Vagina (tissue), 2 donors: ENCODE measurements around the gene TTC22. TPM values are rescaled to one million over a fixed set of nuclear protein-coding genes. Genes with fewer than 3 reads are reported as not detected.
"Not testable (repeated sequence)": the region's sequence is repeated elsewhere in the genome, so short reads cannot be mapped to it uniquely, and the experiment has no call there.

ENCODE experiments used
- DNase-seq, 2 donors: peaks; one replicate each; pipeline ENCODE4 v3.0.0-alpha.2; 2017; ENCODE audit errors: extremely low spot score in 2 of 2
- H3K27ac ChIP-seq: fragments of 200-600 bp; sonication (generic); one replicate; pipeline ENCODE4 v1.5.1; 2019
- H3K27me3 ChIP-seq: fragments of 200-600 bp; sonication (generic); one replicate; pipeline ENCODE4 v1.5.1; 2019
- H3K36me3 ChIP-seq, 2 donors: fragments of 200-600 bp; sonication (generic); one replicate each; pipeline ENCODE4 v1.5.1; 2017 to 2019
- H3K4me1 ChIP-seq: fragments of 200-600 bp; sonication (generic); one replicate; pipeline ENCODE4 v1.5.1; 2019
- H3K4me3 ChIP-seq, 2 donors: fragments of 200-600 bp; sonication (generic); 1 replicate in 1 of 2; 2 replicates in 1 of 2; pipeline ENCODE4 v1.5.1; 2016 to 2019
- H3K9me3 ChIP-seq: fragments of 200-600 bp; sonication (generic); one replicate; pipeline ENCODE4 v1.5.1; 2019
- CTCF ChIP-seq, 3 experiments: fragments of 450-650 bp in 2 of 3; fragments of 200-600 bp in 1 of 3; sonication (generic) in 1 of 3; IDR thresholded peaks; one replicate each; pipeline ENCODE4 v1.5.1; 2017 to 2019; ENCODE audit warnings: antibody characterized with exemption in 3 of 3, mild to moderate bottlenecking in 2 of 3, moderate library complexity in 2 of 3
- POLR2A ChIP-seq, 2 donors: fragments of 450-650 bp; IDR thresholded peaks; one replicate each; pipeline ENCODE4 v1.6.1; 2017; ENCODE audit warnings: antibody characterized with exemption in 2 of 2, mild to moderate bottlenecking in 2 of 2, moderate library complexity in 2 of 2
- POLR2AphosphoS5 ChIP-seq, 2 donors: sonication (generic); formaldehyde crosslinking; IDR thresholded peaks; one replicate each; pipeline ENCODE4 v1.9.0; 2017; ENCODE audit warnings: antibody characterized with exemption in 2 of 2, mild to moderate bottlenecking in 2 of 2, low read depth in 1 of 2; ENCODE audit not compliant: insufficient read depth in 1 of 2
- intact Hi-C: fragments of 100-400 bp; cut with DNase I; formaldehyde crosslinking; loops from one replicate; pipeline ENCODE4 v1.15.1; 2023
- total RNA-seq: library from RNA; depleted of rRNA; stranded (reverse); fragments of >200 nt; gene quantifications from one replicate; pipeline ENCODE4 v1.2.3, GENCODE V29; 2016

The TTC22 gene
- total RNA-seq, 1 donor from 2014 or later, result 43.5 TPM

- H3K36me3 ChIP-seq, result no peaks in the 10 kb centered on the region
- H3K9me3 ChIP-seq, result no peaks in the 10 kb centered on the region
- TF ChIP-seq POLR2AphosphoS5 (IDR thresholded peaks at IDR 0.05; ENCODE audit: insufficient read depth in 1 of 2, low read depth in 1 of 2) (no peak), CTCF (IDR thresholded peaks at IDR 0.05) (no peak), POLR2A (IDR thresholded peaks at IDR 0.05) (no peak)
- no peak overlapping the region for H3K27ac ChIP-seq
- no peak overlapping the region for H3K4me3 ChIP-seq
- intact Hi-C loops, result no loop called here
- no peaks in the 10 kb centered on the region for H3K27me3 ChIP-seq
- no peak for DNase-seq
- H3K4me1 ChIP-seq, result no peaks in the 10 kb centered on the region
Measured at GRCh38 chr1:54781023-54781723, 19.9 kb downstream of the TTC22 start.

GRCh38 chr1:54777431-54777830 is 23.7 kb downstream of the TTC22 start:
- no peak overlapping the region for H3K27ac ChIP-seq
- no peak for DNase-seq
- no peaks in the 10 kb centered on the region for H3K27me3 ChIP-seq
- H3K9me3 ChIP-seq, result no peaks in the 10 kb centered on the region
- intact Hi-C loops, result no loop called here
- no peaks in the 10 kb centered on the region for H3K36me3 ChIP-seq
- no peaks in the 10 kb centered on the region for H3K4me1 ChIP-seq
- TF ChIP-seq CTCF (IDR thresholded peaks at IDR 0.05) (no peak), POLR2A (IDR thresholded peaks at IDR 0.05) (no peak), POLR2AphosphoS5 (IDR thresholded peaks at IDR 0.05; ENCODE audit: insufficient read depth in 1 of 2, low read depth in 1 of 2) (no peak)
- H3K4me3 ChIP-seq, result no peak overlapping the region

- Histone ChIP-seq H3K4me3 (no peak overlapping the region), H3K27me3 (no peaks in the 10 kb centered on the region), H3K9me3 (no peaks in the 10 kb centered on the region), H3K36me3 (no peaks in the 10 kb centered on the region), H3K4me1 (no peaks in the 10 kb centered on the region), H3K27ac (no peak overlapping the region)
- intact Hi-C loops, result no loop called here
- DNase-seq, result no peak
- no peak for TF ChIP-seq POLR2A (IDR thresholded peaks at IDR 0.05)
- TF ChIP-seq CTCF (IDR thresholded peaks at IDR 0.05), result no peak
- TF ChIP-seq POLR2AphosphoS5 (IDR thresholded peaks at IDR 0.05; ENCODE audit: insufficient read depth in 1 of 2, low read depth in 1 of 2), result no peak
Measured at GRCh38 chr1:54777011-54777410, 24.1 kb downstream of the TTC22 start.

- DNase-seq, H3K4me3 ChIP-seq, H3K27ac ChIP-seq, H3K36me3 ChIP-seq, H3K9me3 ChIP-seq, H3K4me1 ChIP-seq, H3K27me3 ChIP-seq, intact Hi-C loops: not testable (repeated sequence)
Measured at GRCh38 chr1:54775828-54776721, 25.0 kb downstream of the TTC22 start.

- Histone ChIP-seq H3K27ac (no peak overlapping the region), H3K9me3 (no peaks in the 10 kb centered on the region), H3K4me3 (no peak overlapping the region), H3K4me1 (no peaks in the 10 kb centered on the region), H3K27me3 (no peaks in the 10 kb centered on the region), H3K36me3 (no peaks in the 10 kb centered on the region)
- TF ChIP-seq POLR2AphosphoS5 (IDR thresholded peaks at IDR 0.05; ENCODE audit: insufficient read depth in 1 of 2, low read depth in 1 of 2) (no peak), POLR2A (IDR thresholded peaks at IDR 0.05) (no peak), CTCF (IDR thresholded peaks at IDR 0.05) (no peak)
- DNase-seq, result no peak
- intact Hi-C loops, result no loop called here
Measured at GRCh38 chr1:54774820-54775498, 26.2 kb downstream of the TTC22 start.
